Measurements from ENCODE around the gene NUDT7. TPM values are rescaled to one million over a fixed set of nuclear protein-coding genes. Genes with fewer than 3 reads are reported as not detected.
A peak's percentile ranks its signal among the peaks of the same experiment; 100 is the strongest.

NUDT7 gene
- total RNA-seq, 1 donor from 2014 or later: 3.5 TPM

- Histone ChIP-seq H3K9ac (ENCODE audit: low read length) (peak overlapping the region; percentile 55), H3K9me3 (ENCODE audit: insufficient read depth, low read depth, low read length) (no peaks in the 10 kb centered on the region), H3K4me3 (ENCODE audit: insufficient read depth, low read depth, low read length) (no peak overlapping the region), H2AFZ (ENCODE audit: low read depth, low read length) (no peak overlapping the region), H4K20me1 (ENCODE audit: insufficient read depth, low read length) (no peaks in the 10 kb centered on the region), H3K79me2 (ENCODE audit: insufficient read depth, low read length) (no peaks in the 10 kb centered on the region), H3K4me2 (ENCODE audit: low read length) (peak overlapping the region; percentile 65), H3K4me1 (ENCODE audit: insufficient read depth, low read length) (peaks cover 9% of the 10 kb centered on the region), H3K27ac (ENCODE audit: low read depth, low read length) (peak overlapping the region; percentile 82), H3K27me3 (ENCODE audit: insufficient read depth, low read length) (no peaks in the 10 kb centered on the region), H3K36me3 (ENCODE audit: insufficient read depth, low read length) (no peaks in the 10 kb centered on the region)
- Mint-ChIP-seq H3K27me3 (ENCODE audit: low read depth, unreplicated experiment) (peaks cover 2% of the 10 kb centered on the region), H3K4me1 (ENCODE audit: low read depth, unreplicated experiment) (peaks cover 15% of the 10 kb centered on the region), H3K27ac (ENCODE audit: unreplicated experiment) (peak overlapping the region; percentile 54), H3K36me3 (ENCODE audit: low read depth, unreplicated experiment) (no peaks in the 10 kb centered on the region), H3K4me3 (ENCODE audit: unreplicated experiment) (no peak overlapping the region), H3K9me3 (ENCODE audit: unreplicated experiment) (peaks cover 4% of the 10 kb centered on the region)
- peak; percentile 99 for DNase-seq (ENCODE audit: low read depth)
- peak; percentile 92 for FAIRE-seq
- TF ChIP-seq EZH2 (IDR thresholded peaks at IDR 0.05; ENCODE audit: insufficient read depth, low read length): no peak
- no peak for TF ChIP-seq CTCF (IDR thresholded peaks at IDR 0.05; ENCODE audit: insufficient read depth, low read depth, low read length)
Measured at GRCh38 chr16:77780378-77780837, 58.1 kb downstream of the NUDT7 start.

DNA sequence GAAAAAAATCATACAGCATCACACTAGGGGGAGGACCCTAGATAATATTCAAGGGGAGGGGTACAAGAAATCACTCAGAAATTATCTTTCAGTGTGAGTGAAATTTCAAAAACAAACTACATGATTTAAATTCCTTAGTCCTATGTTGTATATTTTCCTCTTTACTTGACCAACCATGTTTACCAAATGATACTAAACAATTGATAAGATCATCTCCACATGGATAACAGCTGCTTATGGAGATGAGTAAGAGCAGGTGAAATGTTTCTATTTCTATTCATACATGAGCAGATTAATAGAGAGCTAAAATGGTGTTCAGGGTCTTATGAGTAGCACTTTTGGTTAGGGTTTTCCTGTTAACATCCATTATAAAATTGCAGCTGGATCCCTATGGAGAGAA is 58.8 kb downstream of the NUDT7 start:
- Mint-ChIP-seq H3K9me3 (ENCODE audit: unreplicated experiment) (peaks cover 4% of the 10 kb centered on the region), H3K4me1 (ENCODE audit: low read depth, unreplicated experiment) (peaks cover 13% of the 10 kb centered on the region), H3K4me3 (ENCODE audit: unreplicated experiment) (no peak overlapping the region), H3K27me3 (ENCODE audit: low read depth, unreplicated experiment) (peaks cover 6% of the 10 kb centered on the region), H3K36me3 (ENCODE audit: low read depth, unreplicated experiment) (no peaks in the 10 kb centered on the region), H3K27ac (ENCODE audit: unreplicated experiment) (no peak overlapping the region)
- Histone ChIP-seq H3K36me3 (ENCODE audit: insufficient read depth, low read length) (no peaks in the 10 kb centered on the region), H3K27me3 (ENCODE audit: insufficient read depth, low read length) (no peaks in the 10 kb centered on the region), H3K9ac (ENCODE audit: low read length) (no peak overlapping the region), H2AFZ (ENCODE audit: low read depth, low read length) (no peak overlapping the region), H3K4me2 (ENCODE audit: low read length) (peak overlapping the region; percentile 65), H3K79me2 (ENCODE audit: insufficient read depth, low read length) (no peaks in the 10 kb centered on the region), H3K9me3 (ENCODE audit: insufficient read depth, low read depth, low read length) (no peaks in the 10 kb centered on the region), H3K4me3 (ENCODE audit: insufficient read depth, low read depth, low read length) (no peak overlapping the region), H3K27ac (ENCODE audit: low read depth, low read length) (no peak overlapping the region), H3K4me1 (ENCODE audit: insufficient read depth, low read length) (peaks cover 5% of the 10 kb centered on the region), H4K20me1 (ENCODE audit: insufficient read depth, low read length) (no peaks in the 10 kb centered on the region)
- TF ChIP-seq EZH2 (IDR thresholded peaks at IDR 0.05; ENCODE audit: insufficient read depth, low read length) (no peak), CTCF (IDR thresholded peaks at IDR 0.05; ENCODE audit: insufficient read depth, low read depth, low read length) (no peak)
- DNase-seq (ENCODE audit: low read depth) (no peak), FAIRE-seq (no peak)

DNA sequence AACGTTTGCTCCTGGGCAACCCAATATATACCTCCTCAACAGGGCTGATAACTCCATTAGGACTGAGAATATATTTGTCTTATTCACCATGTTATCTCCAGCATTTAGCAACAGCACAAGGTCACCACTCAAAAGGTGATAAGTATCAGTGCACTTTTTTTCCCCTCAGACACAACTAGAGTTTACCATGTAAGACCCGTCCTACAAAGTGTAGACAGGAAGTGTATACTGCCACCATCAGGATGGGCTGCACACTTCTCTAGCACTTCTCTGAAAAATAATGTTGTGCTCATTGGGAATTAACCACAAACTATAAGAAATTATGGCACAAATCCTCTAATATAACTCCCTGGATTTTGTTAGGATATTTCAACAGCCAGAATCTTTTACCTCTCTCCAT is 60.4 kb downstream of the NUDT7 start:
- Histone ChIP-seq H3K36me3 (ENCODE audit: insufficient read depth, low read length) (no peaks in the 10 kb centered on the region), H3K79me2 (ENCODE audit: insufficient read depth, low read length) (no peaks in the 10 kb centered on the region), H3K27me3 (ENCODE audit: insufficient read depth, low read length) (no peaks in the 10 kb centered on the region), H3K9me3 (ENCODE audit: insufficient read depth, low read depth, low read length) (no peaks in the 10 kb centered on the region), H3K4me1 (ENCODE audit: insufficient read depth, low read length) (peaks cover 5% of the 10 kb centered on the region), H3K4me2 (ENCODE audit: low read length) (no peak overlapping the region), H3K9ac (ENCODE audit: low read length) (no peak overlapping the region), H2AFZ (ENCODE audit: low read depth, low read length) (no peak overlapping the region), H3K4me3 (ENCODE audit: insufficient read depth, low read depth, low read length) (no peak overlapping the region), H4K20me1 (ENCODE audit: insufficient read depth, low read length) (no peaks in the 10 kb centered on the region), H3K27ac (ENCODE audit: low read depth, low read length) (no peak overlapping the region)
- peaks cover 4% of the 10 kb centered on the region for H3K9me3 Mint-ChIP-seq (ENCODE audit: unreplicated experiment)
- H3K4me1 Mint-ChIP-seq (ENCODE audit: low read depth, unreplicated experiment): peaks cover 11% of the 10 kb centered on the region
- H3K36me3 Mint-ChIP-seq (ENCODE audit: low read depth, unreplicated experiment): no peaks in the 10 kb centered on the region
- H3K4me3 Mint-ChIP-seq (ENCODE audit: unreplicated experiment): no peak overlapping the region
- peaks cover 22% of the 10 kb centered on the region for H3K27me3 Mint-ChIP-seq (ENCODE audit: low read depth, unreplicated experiment)
- no peak for FAIRE-seq
- no peak overlapping the region for H3K27ac Mint-ChIP-seq (ENCODE audit: unreplicated experiment)
- TF ChIP-seq CTCF (IDR thresholded peaks at IDR 0.05; ENCODE audit: insufficient read depth, low read depth, low read length) (peak; percentile 45), EZH2 (IDR thresholded peaks at IDR 0.05; ENCODE audit: insufficient read depth, low read length) (no peak)
- DNase-seq (ENCODE audit: low read depth): no peak

Measured in astrocyte (in vitro differentiated cells and primary cell).